Activated naive CD4-positive, alpha-beta T cell treated with anti-CD3 and anti-CD28 coated beads for 36 hours (primary cell): ENCODE results near the gene NPHP4. TPM values are rescaled to one million over a fixed set of nuclear protein-coding genes. Genes with fewer than 3 reads are reported as not detected.

Experiments used
- CTCF ChIA-PET: fragments of 350-600 bp; sonication (Branson Sonifier 250); formaldehyde crosslinking; loops from one replicate; lab custom pipeline; 2021; ENCODE audit warnings: antibody characterized with exemption; lab: Charles Lee
- DNase-seq: peaks from one replicate; pipeline ENCODE4 v3.0.0-alpha.2; 2020
- H3K27ac Mint-ChIP-seq: one replicate; pipeline ENCODE4 v1.8.0; 2021; ENCODE audit warnings: mild to moderate bottlenecking, mixed read lengths
- H3K27me3 Mint-ChIP-seq: one replicate; pipeline ENCODE4 v1.8.0; 2021; ENCODE audit warnings: low read depth, mixed read lengths
- H3K36me3 Mint-ChIP-seq: one replicate; pipeline ENCODE4 v1.8.0; 2021; ENCODE audit warnings: low read depth, mixed read lengths
- H3K4me1 Mint-ChIP-seq: one replicate; pipeline ENCODE4 v1.8.0; 2021; ENCODE audit warnings: low read depth, mixed read lengths
- H3K4me3 Mint-ChIP-seq: one replicate; pipeline ENCODE4 v1.8.0; 2021; ENCODE audit warnings: mild to moderate bottlenecking, moderate library complexity, mixed read lengths
- H3K9me3 Mint-ChIP-seq: one replicate; pipeline ENCODE4 v1.8.0; 2021; ENCODE audit warnings: mixed read lengths
- intact Hi-C: fragments of 100-400 bp; cut with micrococcal nuclease; formaldehyde crosslinking; loops from one replicate; pipeline ENCODE4 v1.15.1; 2023
- total RNA-seq, 2 experiments: library from RNA; stranded (reverse); gene quantifications; one replicate each; pipeline ENCODE4 v1.2.3, GENCODE V29; 2021

The NPHP4 gene
- total RNA-seq, 2 experiments from 2014 or later: 10.7 to 11.2 TPM

DNA sequence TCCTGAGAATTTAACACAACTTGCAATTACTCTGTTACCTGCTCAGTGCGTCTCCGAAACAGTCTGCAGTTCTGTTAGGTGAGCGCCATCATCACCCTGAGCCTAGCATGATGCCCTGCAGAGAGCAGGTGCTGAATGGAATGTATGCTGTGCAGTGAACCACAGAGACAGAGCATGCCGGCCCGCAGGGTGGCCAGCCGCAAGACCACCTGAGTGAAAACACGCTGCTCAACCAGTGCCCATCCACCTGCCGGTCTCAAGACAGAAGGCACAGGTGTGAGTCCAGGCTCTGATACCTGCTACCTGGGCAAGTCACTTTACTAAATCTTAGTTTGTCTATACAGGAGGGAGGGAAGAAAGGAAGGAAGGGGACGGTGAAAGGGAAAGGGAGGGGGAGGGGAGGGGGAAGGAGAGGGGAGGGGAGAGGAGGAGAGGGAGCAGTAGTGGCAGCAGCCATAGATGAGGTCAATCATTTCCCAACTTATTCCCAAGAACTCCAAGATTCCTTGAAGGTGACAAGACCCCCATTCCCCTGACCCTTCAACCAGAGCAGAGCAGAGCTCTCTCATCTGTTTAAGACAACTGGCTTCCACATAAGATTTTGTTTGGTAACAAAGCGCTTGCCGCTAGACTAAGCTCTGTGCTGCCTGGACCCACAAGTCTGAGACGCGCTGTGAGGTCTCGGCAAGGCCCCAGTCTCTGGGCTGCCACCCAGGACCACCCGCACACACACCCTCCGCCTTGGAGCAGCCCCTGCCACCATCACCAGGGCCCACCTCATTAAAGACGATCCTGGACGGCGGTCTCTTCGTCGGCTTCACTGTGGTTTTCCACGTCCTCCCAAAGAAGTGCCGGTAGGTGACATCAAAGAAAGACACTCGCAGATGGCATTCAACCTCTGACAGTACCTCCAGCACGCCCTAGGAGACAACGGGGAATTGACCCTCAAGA lies 14.5 kb downstream of the NPHP4 start:
- Mint-ChIP-seq H3K9me3 (no peaks in the 10 kb centered on the region), H3K36me3 (peaks cover 8% of the 10 kb centered on the region), H3K4me3 (no peak overlapping the region), H3K27ac (no peak overlapping the region), H3K27me3 (no peaks in the 10 kb centered on the region), H3K4me1 (peaks cover 4% of the 10 kb centered on the region)
- no peak for DNase-seq
- CTCF ChIA-PET: no interaction called here
- intact Hi-C loops: no loop called here

DNA sequence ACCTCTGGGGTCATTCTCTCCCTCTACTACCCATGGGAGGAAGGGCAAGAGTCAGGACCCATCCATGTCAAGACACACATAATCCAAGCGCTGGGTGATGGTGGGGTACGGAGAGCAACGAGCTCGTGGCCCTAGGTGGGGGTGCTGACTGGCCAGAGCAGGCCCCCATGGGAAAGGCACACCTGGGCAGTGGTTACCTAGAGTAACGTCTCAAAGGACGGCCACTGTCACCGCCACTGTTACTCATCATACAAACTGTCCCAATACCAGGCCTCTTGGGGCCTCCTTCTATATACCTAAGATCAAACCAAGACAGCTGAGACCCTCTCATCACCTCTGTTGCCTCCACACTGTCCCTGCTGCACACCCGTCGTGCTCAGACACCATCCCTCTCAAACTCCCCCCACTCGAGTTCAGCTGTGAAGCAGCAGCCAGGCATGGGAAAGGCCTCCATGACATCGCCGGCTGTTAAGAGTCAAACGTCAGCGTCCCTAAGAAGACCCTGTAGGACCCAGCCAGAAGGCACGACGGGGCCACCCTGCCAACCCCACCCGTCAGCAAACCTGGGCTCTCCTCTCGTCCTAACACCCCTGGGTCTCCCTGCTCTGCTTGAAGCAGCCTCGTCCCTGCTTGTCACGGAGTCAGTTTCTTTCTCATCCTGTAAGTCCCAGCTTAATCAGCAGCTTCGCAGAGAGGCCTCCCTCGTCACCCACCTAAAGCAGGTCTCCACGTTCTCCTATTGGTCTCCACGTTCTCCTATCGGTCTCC lies 15.3 kb downstream of the NPHP4 start:
- Mint-ChIP-seq H3K9me3 (no peaks in the 10 kb centered on the region), H3K27me3 (no peaks in the 10 kb centered on the region), H3K27ac (no peak overlapping the region), H3K4me3 (no peak overlapping the region), H3K36me3 (peaks cover 8% of the 10 kb centered on the region), H3K4me1 (peaks cover 4% of the 10 kb centered on the region)
- CTCF ChIA-PET: no interaction called here
- no peak for DNase-seq
- intact Hi-C loops: no loop called here

DNA sequence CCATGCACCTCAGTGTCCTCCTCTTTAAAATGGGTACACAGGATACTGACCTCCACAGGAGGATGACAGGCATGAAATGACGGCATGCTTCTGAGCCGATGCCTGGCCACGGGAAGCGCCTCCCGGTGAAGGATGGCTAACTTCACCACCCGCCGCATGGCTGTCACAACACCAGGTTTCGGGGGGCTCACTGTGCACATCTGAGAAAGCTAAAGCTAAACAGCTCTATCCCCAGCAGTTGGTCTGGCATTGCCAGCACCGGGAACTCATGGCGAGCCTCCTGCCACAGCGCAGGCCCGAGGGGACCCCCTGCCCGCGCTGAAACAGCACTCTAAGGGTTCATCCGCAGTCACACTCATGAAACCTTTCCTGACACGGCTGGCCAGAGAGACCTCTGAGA lies 16.0 kb downstream of the NPHP4 start:
- Mint-ChIP-seq H3K36me3 (peaks cover 8% of the 10 kb centered on the region), H3K4me3 (no peak overlapping the region), H3K27me3 (no peaks in the 10 kb centered on the region), H3K4me1 (peaks cover 4% of the 10 kb centered on the region), H3K9me3 (no peaks in the 10 kb centered on the region), H3K27ac (no peak overlapping the region)
- no peak for DNase-seq
- CTCF ChIA-PET: no interaction called here
- intact Hi-C loops: no loop called here

DNA sequence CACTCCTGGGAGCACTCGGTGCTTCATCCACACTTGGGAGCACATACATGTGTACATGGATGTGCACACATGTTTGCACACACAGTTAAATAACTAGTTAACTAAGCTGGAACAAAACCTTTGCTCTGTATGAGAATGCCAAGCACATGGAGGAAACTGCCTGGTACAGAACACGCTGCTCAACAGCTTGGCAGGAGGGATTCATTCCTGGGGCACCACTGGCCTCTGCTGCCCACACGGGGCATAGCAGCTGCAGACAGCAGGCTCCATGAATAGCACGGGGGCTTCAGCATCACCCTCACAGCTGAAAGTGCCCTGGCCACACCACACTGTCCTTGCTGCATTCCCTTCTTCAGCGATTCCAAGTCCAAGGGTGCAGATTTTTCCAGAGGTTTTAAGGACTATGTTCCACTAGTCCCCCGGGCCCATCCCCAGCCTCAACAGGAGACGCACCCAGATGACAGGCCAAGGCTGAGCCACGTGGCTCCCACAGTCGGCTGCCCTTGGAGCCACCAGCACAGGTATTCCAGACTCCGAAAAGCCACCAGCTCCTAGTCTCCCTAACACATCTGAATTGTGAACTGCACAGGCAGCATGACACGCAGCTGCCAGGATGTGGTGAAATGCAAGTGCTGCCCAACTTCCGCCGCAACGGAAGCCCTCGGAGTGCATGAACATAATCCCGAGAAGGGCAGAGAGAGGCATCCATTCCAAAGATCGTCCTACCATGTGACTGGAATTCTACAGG lies 16.9 kb downstream of the NPHP4 start:
- Mint-ChIP-seq H3K4me3 (no peak overlapping the region), H3K27ac (no peak overlapping the region), H3K9me3 (no peaks in the 10 kb centered on the region), H3K36me3 (peaks cover 8% of the 10 kb centered on the region), H3K4me1 (peaks cover 4% of the 10 kb centered on the region), H3K27me3 (no peaks in the 10 kb centered on the region)
- CTCF ChIA-PET: no interaction called here
- DNase-seq: peak; percentile 42
- intact Hi-C loops: no loop called here

DNA sequence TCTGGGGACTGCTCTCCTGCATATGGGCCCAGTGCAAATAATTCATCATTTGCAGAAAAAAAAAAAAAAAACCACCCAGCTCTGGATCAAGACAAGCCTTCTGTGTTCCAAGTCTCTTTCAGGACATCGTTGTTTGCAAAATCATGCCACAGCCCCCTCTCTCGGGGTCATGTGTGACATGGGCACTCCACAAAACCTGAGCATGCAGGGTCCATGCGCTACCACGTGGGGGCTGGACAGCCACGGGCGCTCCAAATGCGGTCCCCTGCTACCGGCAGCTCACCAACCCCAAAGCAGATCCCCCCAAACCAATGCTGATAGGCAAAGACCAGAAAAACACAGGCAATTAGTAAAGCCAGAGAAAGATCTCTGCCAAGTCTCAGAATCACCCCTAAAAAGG lies 17.6 kb downstream of the NPHP4 start:
- CTCF ChIA-PET: no interaction called here
- Mint-ChIP-seq H3K4me3 (no peak overlapping the region), H3K9me3 (no peaks in the 10 kb centered on the region), H3K36me3 (peaks cover 8% of the 10 kb centered on the region), H3K27me3 (no peaks in the 10 kb centered on the region), H3K4me1 (peaks cover 4% of the 10 kb centered on the region), H3K27ac (no peak overlapping the region)
- no peak for DNase-seq
- intact Hi-C loops: no loop called here

DNA sequence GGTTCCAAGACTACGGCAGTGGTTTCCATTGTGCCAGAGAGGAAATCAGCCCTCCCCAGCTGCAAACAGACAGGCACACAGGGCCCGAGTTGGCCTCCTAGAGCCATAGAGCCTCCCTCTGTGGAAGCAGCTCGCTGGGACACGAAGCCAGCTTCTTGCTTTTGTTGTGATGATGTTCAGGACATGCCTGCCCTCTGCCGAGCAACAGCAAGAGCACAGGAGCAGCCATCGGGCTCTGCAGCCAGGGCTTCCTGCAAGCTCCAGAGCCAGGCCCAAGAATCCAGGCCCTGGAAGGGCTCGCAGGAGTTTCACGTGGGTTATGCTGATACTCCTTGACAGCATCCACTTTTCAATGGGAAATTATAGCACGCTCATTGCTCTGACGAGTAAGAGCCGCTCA lies 18.5 kb downstream of the NPHP4 start:
- no peaks in the 10 kb centered on the region for H3K9me3 Mint-ChIP-seq
- no peak for DNase-seq
- intact Hi-C loops: no loop called here
- CTCF ChIA-PET: no interaction called here
- peaks cover 4% of the 10 kb centered on the region for H3K4me1 Mint-ChIP-seq
- H3K36me3 Mint-ChIP-seq: peaks cover 8% of the 10 kb centered on the region
- H3K4me3 Mint-ChIP-seq: no peak overlapping the region
- H3K27me3 Mint-ChIP-seq: no peaks in the 10 kb centered on the region
- H3K27ac Mint-ChIP-seq: no peak overlapping the region

DNA sequence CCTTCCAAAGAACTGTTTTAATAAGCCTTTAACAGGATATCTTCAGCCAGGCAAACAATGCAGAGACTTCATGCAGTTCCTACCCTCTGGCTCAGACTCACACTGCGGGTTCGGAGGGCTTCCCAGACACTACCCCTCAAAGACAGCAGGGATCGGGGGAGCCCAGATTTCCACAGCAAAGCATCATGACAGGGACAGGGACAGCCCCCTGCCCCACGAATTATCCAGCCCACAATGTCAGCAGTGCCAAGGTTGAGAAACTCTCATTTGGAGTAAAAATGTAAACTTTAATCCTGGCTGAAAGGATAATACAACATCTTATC lies 20.1 kb downstream of the NPHP4 start:
- no peaks in the 10 kb centered on the region for H3K9me3 Mint-ChIP-seq
- H3K27ac Mint-ChIP-seq: no peak overlapping the region
- no peaks in the 10 kb centered on the region for H3K27me3 Mint-ChIP-seq
- intact Hi-C loops: no loop called here
- no peak for DNase-seq
- CTCF ChIA-PET: no interaction called here
- no peak overlapping the region for H3K4me3 Mint-ChIP-seq
- peaks cover 5% of the 10 kb centered on the region for H3K36me3 Mint-ChIP-seq
- H3K4me1 Mint-ChIP-seq: no peaks in the 10 kb centered on the region

DNA sequence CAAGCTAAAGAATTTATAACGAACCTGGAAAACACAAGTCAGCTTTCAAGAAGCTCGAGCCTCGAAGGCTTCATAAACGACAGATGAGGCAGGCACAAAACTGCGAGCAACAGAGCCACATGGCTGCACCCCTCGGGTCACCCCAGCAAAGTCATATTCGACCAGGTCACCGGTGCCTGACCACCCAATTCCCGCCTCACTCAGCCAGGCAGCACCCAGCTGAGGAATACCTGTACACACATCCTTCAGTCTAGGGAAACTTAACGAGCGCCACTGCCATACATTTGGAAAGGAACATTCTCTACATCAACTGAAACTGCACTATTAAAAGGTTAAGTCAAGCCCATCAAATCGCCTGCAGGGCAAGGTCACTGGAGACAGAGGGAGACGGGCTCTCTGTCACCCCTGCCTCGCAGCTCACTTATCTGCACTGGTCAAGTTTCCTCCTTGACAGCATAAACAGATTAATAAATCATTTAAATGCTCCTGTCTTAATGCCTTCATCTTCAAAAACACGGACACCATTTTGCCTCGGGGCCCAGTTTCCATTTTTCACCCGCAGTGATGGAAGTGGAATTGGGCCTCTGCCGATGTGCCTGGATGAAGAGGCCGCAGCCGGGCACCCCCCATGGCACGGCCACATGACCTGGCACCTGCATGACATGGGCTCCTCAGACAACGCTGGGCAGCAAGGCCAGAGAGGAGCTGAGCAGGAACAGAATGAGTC lies 20.6 kb downstream of the NPHP4 start:
- H3K4me3 Mint-ChIP-seq: no peak overlapping the region
- no peaks in the 10 kb centered on the region for H3K4me1 Mint-ChIP-seq
- intact Hi-C loops: no loop called here
- H3K36me3 Mint-ChIP-seq: peaks cover 3% of the 10 kb centered on the region
- H3K27me3 Mint-ChIP-seq: no peaks in the 10 kb centered on the region
- no peak for DNase-seq
- no peaks in the 10 kb centered on the region for H3K9me3 Mint-ChIP-seq
- CTCF ChIA-PET: no interaction called here
- no peak overlapping the region for H3K27ac Mint-ChIP-seq

DNA sequence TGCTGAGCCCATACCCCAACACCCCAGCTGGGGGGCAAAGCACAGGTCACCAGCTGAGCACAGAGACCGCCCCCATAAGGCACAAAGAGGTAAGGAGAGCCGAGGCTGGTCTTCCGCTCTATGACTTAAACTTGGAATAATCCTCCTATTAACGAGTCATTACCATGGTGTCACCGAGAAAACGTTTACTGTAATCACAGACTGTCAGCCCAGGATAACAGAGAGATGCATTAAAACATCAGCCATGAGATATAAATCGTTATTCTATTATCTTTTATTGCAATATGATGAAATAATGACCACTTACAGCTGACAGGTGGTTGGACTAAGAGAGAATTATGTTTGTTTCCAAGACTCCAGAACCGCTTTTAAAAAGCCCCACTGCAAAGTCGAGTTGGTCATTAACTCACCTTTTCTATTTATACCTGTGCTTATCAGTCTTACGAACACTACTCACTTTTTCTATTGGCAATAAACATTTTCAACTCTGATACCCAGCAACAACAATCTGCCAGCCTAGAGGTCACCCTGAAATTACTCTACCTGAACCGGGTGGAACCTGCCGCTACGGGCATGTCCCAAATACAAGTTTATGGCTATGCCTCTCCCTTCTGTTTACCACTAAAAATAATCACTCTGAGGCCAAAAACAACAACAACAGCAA lies 21.5 kb downstream of the NPHP4 start:
- Mint-ChIP-seq H3K4me1 (no peaks in the 10 kb centered on the region), H3K27me3 (no peaks in the 10 kb centered on the region), H3K4me3 (no peak overlapping the region), H3K36me3 (peaks cover 2% of the 10 kb centered on the region), H3K9me3 (no peaks in the 10 kb centered on the region), H3K27ac (no peak overlapping the region)
- intact Hi-C loops: no loop called here
- DNase-seq: no peak
- CTCF ChIA-PET: interaction anchor here (0.6 kb wide), 1 partner anchor 459 kb away, joined by 3 read pairs; no protein-coding TSS in a partner anchor

DNA sequence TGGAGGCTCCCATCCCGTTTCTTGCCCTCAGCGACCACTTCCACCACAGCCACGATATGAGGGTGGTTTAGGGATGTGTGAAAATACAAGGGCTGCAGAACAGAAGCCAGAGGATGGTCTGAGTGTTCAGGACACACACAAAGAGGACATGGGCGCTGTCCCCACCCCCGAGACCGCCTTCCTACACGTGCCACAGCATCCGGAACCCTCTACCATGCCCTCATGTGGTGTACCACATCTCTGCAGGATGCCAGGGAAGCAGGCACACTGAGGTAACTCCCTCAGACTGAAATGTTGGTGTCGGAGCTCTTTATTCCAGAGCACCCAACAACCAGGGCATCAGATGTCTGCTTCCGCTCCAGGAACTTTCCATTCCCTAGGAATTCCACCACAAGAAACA lies 23.1 kb downstream of the NPHP4 start:
- CTCF ChIA-PET: no interaction called here
- peaks cover 2% of the 10 kb centered on the region for H3K36me3 Mint-ChIP-seq
- H3K27ac Mint-ChIP-seq: no peak overlapping the region

DNA sequence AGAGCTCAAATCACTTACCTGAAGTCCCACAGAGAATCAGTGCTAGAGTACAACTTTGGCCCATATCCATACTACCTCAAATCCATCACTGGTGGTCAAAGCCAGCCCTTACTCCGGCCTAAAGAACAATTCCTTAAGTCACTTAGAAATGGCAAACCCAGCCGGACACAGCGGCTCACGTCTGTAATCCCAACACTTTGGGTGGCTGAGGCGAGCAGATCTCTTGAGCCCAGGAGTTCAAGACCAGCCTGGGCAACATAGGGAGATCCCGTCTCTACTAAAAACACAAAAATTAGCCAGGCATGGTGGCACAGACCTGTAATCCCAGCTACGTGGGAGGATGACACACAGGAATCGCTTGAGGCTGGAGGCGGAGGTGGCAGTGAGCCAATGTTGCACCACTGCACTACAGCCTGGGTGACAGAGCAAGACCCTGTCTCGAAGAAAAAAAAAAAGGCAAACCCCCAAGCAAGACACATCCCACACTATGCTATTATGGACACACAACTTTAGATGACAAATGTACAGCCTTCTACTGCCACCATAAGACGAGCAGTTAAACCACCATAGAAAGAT lies 24.0 kb downstream of the NPHP4 start:
- Mint-ChIP-seq H3K36me3 (peaks cover 2% of the 10 kb centered on the region), H3K9me3 (no peaks in the 10 kb centered on the region), H3K4me3 (no peak overlapping the region), H3K27ac (no peak overlapping the region), H3K27me3 (no peaks in the 10 kb centered on the region), H3K4me1 (no peaks in the 10 kb centered on the region)
- CTCF ChIA-PET: no interaction called here
- intact Hi-C loops: no loop called here
- DNase-seq: no peak

More for the DNA sequence above, 23.1 kb downstream of the NPHP4 start:
- no peak overlapping the region for H3K4me3 Mint-ChIP-seq
- DNase-seq: no peak
- H3K4me1 Mint-ChIP-seq: no peaks in the 10 kb centered on the region
- intact Hi-C loops: no loop called here
- no peaks in the 10 kb centered on the region for H3K9me3 Mint-ChIP-seq
- H3K27me3 Mint-ChIP-seq: no peaks in the 10 kb centered on the region
